Right lobe of liver (tissue), 4 donors: Measurements from ENCODE around the gene RAB3B.

ENCODE experiments used
- POLR2A ChIP-seq: fragments of 450-650 bp; IDR thresholded peaks from one replicate; pipeline ENCODE4 v1.6.1; 2017; ENCODE audit warnings: antibody characterized with exemption, mild to moderate bottlenecking
- TF ChIP-seq, protein P1 (sequence below), 4 donors: fragments of 200-600 bp in 3 of 4; fragments of 450-650 bp in 1 of 4; IDR thresholded peaks; one replicate each; pipeline versions ENCODE4 v1.5.1 to v1.8.0; 2016 to 2022; ENCODE audit warnings: antibody characterized with exemption in 4 of 4, mild to moderate bottlenecking in 2 of 4
- donor health status: DM: no; HTN: no; CAD: no.
- donor health status: DM: no; HTN: no; CAD: no.
- donor health status: DM: no; HTN: yes; CAD: no.

- TF ChIP-seq, protein P1, sequence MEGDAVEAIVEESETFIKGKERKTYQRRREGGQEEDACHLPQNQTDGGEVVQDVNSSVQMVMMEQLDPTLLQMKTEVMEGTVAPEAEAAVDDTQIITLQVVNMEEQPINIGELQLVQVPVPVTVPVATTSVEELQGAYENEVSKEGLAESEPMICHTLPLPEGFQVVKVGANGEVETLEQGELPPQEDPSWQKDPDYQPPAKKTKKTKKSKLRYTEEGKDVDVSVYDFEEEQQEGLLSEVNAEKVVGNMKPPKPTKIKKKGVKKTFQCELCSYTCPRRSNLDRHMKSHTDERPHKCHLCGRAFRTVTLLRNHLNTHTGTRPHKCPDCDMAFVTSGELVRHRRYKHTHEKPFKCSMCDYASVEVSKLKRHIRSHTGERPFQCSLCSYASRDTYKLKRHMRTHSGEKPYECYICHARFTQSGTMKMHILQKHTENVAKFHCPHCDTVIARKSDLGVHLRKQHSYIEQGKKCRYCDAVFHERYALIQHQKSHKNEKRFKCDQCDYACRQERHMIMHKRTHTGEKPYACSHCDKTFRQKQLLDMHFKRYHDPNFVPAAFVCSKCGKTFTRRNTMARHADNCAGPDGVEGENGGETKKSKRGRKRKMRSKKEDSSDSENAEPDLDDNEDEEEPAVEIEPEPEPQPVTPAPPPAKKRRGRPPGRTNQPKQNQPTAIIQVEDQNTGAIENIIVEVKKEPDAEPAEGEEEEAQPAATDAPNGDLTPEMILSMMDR (IDR thresholded peaks at IDR 0.05): no peak
- no peak for TF ChIP-seq POLR2A
Measured at GRCh38 chr1:51916587-51917405, 73.7 kb downstream of the RAB3B start.
